DOHH2 (cell line): Measurements from ENCODE around the gene ZNF521.

Experiments used
- EZH2phosphoT487 ChIP-seq: fragments of 200-600 bp; sonication (generic); IDR thresholded peaks from 2 replicates; pipeline ENCODE4 v1.6.1; 2017; ENCODE audit warnings: borderline replicate concordance, mild to moderate bottlenecking, antibody characterized with exemption, low read length, moderate library complexity, mixed read lengths
- TF ChIP-seq, protein P1 (sequence below): fragments of 200-600 bp; sonication (generic); IDR thresholded peaks from one replicate; pipeline ENCODE4 v1.5.1; 2014; ENCODE audit warnings: antibody characterized with exemption, mild to moderate bottlenecking, low read depth, low read length; ENCODE audit not compliant: poor library complexity, severe bottlenecking

DNA sequence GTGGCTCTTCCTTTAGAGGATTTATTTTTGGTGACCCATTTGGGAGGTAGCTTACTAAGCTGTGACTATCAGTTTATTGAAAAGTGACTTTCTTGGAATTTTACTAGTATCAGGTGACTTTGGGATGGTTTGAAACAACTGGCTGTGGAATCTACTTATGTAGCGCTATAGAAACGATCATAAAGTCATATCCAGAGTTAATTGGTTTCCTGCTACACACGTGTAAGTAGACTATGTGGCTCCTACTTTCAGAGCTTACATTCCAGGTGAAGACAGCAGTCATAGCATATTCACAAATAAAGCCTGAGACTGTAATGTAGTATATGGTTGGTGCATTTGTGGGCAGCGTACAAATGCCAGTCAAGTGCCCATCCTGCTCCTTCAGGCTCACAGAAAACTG lies 308.9 kb downstream of the ZNF521 start:
- TF ChIP-seq EZH2phosphoT487: no peak
- TF ChIP-seq, protein P1, sequence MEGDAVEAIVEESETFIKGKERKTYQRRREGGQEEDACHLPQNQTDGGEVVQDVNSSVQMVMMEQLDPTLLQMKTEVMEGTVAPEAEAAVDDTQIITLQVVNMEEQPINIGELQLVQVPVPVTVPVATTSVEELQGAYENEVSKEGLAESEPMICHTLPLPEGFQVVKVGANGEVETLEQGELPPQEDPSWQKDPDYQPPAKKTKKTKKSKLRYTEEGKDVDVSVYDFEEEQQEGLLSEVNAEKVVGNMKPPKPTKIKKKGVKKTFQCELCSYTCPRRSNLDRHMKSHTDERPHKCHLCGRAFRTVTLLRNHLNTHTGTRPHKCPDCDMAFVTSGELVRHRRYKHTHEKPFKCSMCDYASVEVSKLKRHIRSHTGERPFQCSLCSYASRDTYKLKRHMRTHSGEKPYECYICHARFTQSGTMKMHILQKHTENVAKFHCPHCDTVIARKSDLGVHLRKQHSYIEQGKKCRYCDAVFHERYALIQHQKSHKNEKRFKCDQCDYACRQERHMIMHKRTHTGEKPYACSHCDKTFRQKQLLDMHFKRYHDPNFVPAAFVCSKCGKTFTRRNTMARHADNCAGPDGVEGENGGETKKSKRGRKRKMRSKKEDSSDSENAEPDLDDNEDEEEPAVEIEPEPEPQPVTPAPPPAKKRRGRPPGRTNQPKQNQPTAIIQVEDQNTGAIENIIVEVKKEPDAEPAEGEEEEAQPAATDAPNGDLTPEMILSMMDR: no peak
